HCT116 (cell line): ENCODE results near the gene FGFR3.

Source experiments
- CBX3 ChIP-seq: IDR thresholded peaks from 2 replicates; pipeline ENCODE4 v1.6.1; 2012; ENCODE audit warnings: low read depth
- EZH2 ChIP-seq: fragments of 200-600 bp; sonication (generic); IDR thresholded peaks from 2 replicates; pipeline ENCODE4 v1.6.1; 2017; ENCODE audit warnings: antibody characterized with exemption, mixed run types
- JUND ChIP-seq: IDR thresholded peaks from 2 replicates; pipeline ENCODE4 v1.6.1; 2012
- POLR2A ChIP-seq: IDR thresholded peaks from 2 replicates; pipeline ENCODE4 v1.7.0; 2011; ENCODE audit warnings: borderline replicate concordance; ENCODE audit not compliant: insufficient read depth, insufficient read length; ENCODE audit errors: extremely low read depth
- POLR2AphosphoS5 ChIP-seq: IDR thresholded peaks from 2 replicates; pipeline ENCODE4 v1.6.1; 2011; ENCODE audit warnings: mild to moderate bottlenecking, low read depth, low read length, moderate library complexity
- RAD21 ChIP-seq: IDR thresholded peaks from 2 replicates; pipeline ENCODE4 v1.6.1; 2012; ENCODE audit warnings: low read depth, mild to moderate bottlenecking
- SP1 ChIP-seq: IDR thresholded peaks from 2 replicates; pipeline ENCODE4 v1.6.1; 2012; ENCODE audit warnings: low read depth
- TCF7L2 ChIP-seq: IDR thresholded peaks from 2 replicates; pipeline ENCODE4 v1.7.0; 2011; ENCODE audit warnings: borderline replicate concordance, inconsistent platforms; ENCODE audit not compliant: insufficient read depth, insufficient read length; ENCODE audit errors: extremely low read depth
- ZFX ChIP-seq: fragments of 450-650 bp; IDR thresholded peaks from 2 replicates; pipeline ENCODE4 v1.6.1; 2017
- TF ChIP-seq, protein P1 (sequence below), 3 experiments: fragments of 200-600 bp in 1 of 3; sonication (generic) in 1 of 3; IDR thresholded peaks in 2 of 3; conservative IDR thresholded peaks in 1 of 3; 2 replicates each; pipeline ENCODE4 v1.5.1; 2012 to 2017; ENCODE audit warnings: low read depth in 2 of 3, low read length in 2 of 3, antibody characterized with exemption in 1 of 3, borderline replicate concordance in 1 of 3, control low read depth in 1 of 3, mild to moderate bottlenecking in 1 of 3, mixed read lengths in 1 of 3, mixed run types in 1 of 3, moderate library complexity in 1 of 3; ENCODE audit not compliant: insufficient read depth in 1 of 3
- TF ChIP-seq, protein P2 (sequence below): IDR thresholded peaks from 2 replicates; pipeline ENCODE4 v1.6.1; 2012

DNA sequence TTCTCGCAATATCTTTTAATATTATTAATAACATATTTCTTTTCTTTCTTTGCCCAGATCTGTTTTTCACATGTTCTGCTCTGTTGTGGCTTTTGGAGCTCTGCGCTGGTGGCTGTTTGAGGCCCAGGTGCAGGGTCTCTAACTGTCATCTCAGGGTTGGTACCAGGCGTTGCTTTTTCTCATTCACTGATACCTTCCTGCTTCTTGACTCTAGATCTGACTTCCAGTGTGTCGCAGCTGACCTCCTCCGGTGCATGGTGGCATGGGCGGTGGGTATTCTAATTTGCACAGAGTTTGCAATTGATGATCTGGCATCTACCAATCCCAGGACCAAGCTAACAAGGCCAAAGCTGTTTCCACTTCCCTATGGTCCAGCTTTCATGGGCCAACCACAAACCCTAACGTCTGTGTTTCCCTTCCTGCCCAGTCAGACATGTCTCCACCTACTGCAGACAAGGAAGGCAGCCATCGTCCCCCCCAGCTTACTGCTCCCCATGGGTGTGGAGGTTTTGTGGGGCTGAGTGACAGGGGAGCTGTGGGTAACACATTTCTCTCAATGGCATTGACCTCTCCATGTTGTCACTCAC is 37.6 kb downstream of the FGFR3 start:
- TF ChIP-seq POLR2A, result no peak
- TF ChIP-seq RAD21, result no peak
- TF ChIP-seq, protein P1, sequence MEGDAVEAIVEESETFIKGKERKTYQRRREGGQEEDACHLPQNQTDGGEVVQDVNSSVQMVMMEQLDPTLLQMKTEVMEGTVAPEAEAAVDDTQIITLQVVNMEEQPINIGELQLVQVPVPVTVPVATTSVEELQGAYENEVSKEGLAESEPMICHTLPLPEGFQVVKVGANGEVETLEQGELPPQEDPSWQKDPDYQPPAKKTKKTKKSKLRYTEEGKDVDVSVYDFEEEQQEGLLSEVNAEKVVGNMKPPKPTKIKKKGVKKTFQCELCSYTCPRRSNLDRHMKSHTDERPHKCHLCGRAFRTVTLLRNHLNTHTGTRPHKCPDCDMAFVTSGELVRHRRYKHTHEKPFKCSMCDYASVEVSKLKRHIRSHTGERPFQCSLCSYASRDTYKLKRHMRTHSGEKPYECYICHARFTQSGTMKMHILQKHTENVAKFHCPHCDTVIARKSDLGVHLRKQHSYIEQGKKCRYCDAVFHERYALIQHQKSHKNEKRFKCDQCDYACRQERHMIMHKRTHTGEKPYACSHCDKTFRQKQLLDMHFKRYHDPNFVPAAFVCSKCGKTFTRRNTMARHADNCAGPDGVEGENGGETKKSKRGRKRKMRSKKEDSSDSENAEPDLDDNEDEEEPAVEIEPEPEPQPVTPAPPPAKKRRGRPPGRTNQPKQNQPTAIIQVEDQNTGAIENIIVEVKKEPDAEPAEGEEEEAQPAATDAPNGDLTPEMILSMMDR (IDR thresholded peaks at IDR 0.05 in 2 of 3, conservative IDR thresholded peaks at IDR 0.05 in 1 of 3; ENCODE audit: borderline replicate concordance in 1 of 3, insufficient read depth in 1 of 3, low read depth in 2 of 3, low read length in 2 of 3), result no peak
- TF ChIP-seq ZFX, result no peak
- no peak for TF ChIP-seq EZH2
- no peak for TF ChIP-seq TCF7L2
- no peak for TF ChIP-seq POLR2AphosphoS5
- TF ChIP-seq CBX3, result no peak
- no peak for TF ChIP-seq JUND
- TF ChIP-seq, protein P2, sequence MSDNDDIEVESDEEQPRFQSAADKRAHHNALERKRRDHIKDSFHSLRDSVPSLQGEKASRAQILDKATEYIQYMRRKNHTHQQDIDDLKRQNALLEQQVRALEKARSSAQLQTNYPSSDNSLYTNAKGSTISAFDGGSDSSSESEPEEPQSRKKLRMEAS, result no peak
- no peak for TF ChIP-seq SP1
